Activated CD8-positive, alpha-beta memory T cell treated with anti-CD3 and anti-CD28 coated beads for 4 hours (primary cell): Measurements from ENCODE around the gene PSMC5.
"Not testable (repeated sequence)": the region's sequence is repeated elsewhere in the genome, so short reads cannot be mapped to it uniquely, and the experiment has no call there.

Source experiments
- DNase-seq, 2 donors: peaks; one replicate each; pipeline ENCODE4 v3.0.0-alpha.2; 2020; ENCODE audit warnings: low read depth in 2 of 2

PSMC5 gene

GRCh38 chr17:63827002-63827800 is at the start of gene PSMC5, which contains the start of gene FTSJ3:
TSS of gene PSMC5 (plus strand) at chr17:63827431. CDS start at chr17:63827491, 60 bp downstream.
TSS of gene FTSJ3 (minus strand) at chr17:63827663. CDS start at chr17:63826902, 761 bp downstream.
- DNase-seq, result peak; percentile 92 to 94

- no peak for DNase-seq
Measured at GRCh38 chr17:63780507-63780906, 46.7 kb upstream of the PSMC5 start.

- DNase-seq, result no peak
Measured at GRCh38 chr17:63780928-63781327, 46.3 kb upstream of the PSMC5 start.

DNA sequence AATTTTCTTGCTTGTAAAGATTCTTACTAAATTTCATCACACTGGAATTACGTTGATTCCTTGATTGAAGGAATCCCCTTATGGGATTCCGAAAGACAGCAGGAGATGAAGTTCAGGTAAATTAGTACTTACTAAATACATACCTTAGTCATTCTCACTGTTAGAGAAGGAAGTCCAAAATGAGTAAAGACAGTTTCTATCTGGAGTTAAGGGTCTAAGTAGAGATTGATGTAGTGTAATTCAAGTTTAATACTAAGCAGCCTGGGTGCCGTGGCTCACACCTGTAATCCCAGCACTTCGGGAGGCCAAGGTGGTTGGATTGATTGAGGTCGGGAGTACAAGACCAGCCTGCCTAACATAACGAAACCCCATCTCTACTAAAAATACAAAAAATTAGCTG is 43.7 kb upstream of the PSMC5 start:
- DNase-seq, result no peak

DNA sequence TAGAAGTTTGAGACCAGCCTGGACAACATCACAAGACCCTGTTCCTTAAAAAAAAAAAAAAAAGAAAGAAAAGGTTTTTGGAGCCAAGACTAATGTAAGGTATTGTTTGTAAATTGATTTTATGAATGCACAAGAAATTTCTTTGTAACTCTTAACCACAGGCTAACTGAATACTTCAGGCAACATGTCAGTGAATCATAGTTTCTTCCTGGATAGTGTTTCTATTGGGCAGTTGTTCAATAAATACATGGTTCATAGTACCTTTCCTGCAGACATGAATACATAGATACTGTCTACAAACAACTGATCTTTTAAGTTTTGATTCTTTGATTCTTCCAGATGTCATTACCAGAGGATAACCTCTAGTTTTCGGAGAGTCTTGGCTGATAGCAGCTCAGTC is 41.7 kb upstream of the PSMC5 start:
- no peak for DNase-seq

GRCh38 chr17:63786117-63786516 is 41.1 kb upstream of the PSMC5 start:
- DNase-seq, result no peak

DNA sequence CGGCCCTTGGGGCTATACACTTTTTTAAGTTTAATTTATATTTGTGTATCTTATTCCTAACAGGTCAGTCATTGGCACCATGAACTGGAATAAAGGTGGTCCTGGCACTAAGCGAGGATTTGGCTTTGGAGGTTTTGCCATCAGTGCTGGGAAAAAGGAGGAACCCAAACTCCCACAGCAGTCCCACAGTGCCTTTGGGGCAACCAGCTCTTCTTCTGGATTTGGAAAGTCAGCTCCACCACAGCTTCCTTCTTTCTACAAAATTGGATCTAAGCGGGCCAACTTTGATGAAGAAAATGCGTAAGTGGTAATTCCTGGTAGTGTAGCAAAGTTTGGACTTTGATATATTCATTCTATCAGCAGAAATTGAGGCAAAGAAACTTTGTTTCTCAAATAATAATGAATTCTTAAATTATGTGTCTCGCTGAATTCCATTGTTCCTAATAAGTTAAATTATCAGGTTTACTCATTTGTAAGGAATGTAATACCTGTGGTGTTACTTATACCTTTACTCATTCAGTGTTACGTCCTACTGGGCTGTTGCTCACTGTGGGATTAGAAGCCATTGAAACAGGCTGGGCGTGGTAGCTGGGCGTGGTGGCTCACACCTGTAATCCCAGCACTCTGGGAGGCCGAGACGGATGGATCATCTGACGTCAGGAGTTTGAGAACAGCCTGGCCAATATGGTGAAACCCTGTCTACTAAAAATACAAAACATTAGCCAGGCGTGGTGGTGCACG is 40.1 kb upstream of the PSMC5 start:
- no peak for DNase-seq

- no peak for DNase-seq
Measured at GRCh38 chr17:63790057-63790456, 37.2 kb upstream of the PSMC5 start.

DNA sequence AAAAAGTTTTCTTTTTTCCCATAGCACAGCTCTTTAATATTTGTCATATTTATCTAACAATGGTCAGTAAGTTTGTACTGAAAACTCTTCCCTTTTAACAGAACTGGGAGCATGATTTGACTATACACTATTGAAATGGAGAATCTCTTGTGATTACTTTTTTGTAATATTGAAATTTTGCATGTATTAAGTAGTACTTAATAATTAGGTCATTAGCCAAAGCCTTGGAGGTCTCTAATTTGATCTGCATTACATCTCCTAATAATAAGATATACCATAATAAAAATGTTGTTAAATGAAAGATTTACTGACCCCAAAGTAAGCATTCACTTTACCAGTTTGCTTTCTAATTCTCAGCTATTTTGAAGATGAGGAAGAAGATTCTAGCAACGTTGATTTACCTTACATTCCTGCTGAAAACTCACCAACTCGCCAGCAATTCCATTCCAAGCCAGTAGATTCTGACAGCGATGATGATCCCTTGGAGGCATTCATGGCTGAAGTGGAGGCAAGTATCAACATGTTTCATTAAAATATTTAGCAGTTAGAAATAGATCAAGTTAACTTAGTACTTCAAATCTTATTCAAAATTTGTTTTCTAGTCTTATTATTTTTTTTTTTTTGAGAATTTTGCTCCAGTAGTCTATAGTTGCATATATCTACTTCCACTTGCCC is 35.0 kb upstream of the PSMC5 start:
- DNase-seq, result no peak

DNA sequence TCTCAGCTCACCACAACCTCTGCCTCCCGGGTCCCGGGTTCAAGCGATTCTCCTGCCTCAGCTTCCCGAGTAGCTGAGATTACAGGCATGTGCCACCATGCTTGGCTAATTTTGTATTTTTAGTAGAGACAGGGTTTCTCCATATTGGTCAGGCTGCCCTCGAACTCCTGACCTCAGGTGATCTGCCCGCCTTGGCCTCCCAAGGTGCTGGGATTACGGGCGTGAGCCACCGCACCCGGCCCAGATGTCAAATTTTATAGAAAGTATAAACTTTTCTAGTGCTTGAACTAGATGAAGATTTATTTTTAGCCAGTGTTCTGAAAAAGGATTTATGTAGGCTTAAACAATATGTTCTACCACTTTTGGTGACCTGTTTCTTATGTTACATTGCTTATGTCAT is 30.9 kb upstream of the PSMC5 start:
- DNase-seq, result not testable (repeated sequence)

GRCh38 chr17:63798572-63799106 is 28.6 kb upstream of the PSMC5 start:
- no peak for DNase-seq

GRCh38 chr17:63800783-63801182 is 26.4 kb upstream of the PSMC5 start:
- DNase-seq, result no peak

DNA sequence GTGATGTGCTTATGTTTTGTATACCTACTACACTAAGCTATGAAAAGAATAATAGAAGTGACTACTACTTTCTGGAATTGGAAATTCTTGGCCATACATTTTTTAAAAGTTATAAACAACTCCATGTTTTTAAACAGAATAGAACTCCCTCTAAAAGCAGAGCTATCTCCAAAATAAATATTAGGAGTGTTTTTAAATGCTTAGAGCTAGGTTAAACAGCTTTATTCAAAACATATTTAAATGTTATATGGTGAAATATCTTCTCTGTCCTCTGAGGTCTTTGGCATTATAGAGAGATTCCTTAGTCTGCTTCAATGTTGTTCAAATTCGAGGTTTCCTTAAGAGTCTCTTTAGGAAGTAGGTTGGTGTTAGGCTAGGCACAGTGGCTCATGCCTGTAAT is 22.9 kb upstream of the PSMC5 start:
- no peak for DNase-seq

GRCh38 chr17:63805591-63805990 is 21.6 kb upstream of the PSMC5 start:
- no peak for DNase-seq

DNA sequence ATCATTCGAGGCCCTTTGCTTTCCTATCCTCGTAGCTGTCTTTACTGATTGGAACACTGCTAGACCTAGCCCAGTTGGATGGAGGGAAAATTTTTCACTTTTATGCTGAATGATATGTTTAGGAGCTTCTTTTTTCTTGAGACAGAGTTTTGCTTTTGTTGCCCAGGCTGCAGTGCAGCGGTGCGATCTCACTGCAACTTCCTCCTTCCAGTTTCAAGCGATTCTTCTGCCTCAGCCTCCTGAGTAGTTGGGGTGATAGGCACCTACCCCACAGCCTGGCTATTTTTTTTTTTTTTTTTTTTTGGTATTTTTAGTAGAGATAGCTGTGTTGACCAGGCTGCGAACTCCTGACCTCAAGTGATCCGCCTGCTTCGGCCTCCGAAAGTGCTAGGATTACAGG is 17.3 kb upstream of the PSMC5 start:
- no peak for DNase-seq

DNA sequence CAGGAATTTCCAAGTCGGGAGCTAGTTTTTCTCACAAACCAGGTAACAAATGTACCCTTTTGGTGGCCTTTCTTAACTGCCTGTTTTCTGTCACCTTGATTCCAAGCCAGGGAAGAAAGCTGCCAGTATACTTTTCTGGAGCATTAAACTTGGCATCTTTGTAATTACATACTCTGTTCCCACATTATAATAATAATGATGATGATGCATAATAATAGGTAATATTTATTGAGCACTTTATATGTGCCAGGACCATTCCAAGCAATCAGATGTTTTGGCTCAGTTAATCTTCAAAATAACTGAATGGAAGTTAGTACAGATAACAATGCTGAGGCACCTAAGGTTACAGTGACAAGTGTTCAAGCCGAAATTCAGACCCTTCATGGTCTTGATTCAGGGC is 11.1 kb upstream of the PSMC5 start:
- DNase-seq, result no peak

DNA sequence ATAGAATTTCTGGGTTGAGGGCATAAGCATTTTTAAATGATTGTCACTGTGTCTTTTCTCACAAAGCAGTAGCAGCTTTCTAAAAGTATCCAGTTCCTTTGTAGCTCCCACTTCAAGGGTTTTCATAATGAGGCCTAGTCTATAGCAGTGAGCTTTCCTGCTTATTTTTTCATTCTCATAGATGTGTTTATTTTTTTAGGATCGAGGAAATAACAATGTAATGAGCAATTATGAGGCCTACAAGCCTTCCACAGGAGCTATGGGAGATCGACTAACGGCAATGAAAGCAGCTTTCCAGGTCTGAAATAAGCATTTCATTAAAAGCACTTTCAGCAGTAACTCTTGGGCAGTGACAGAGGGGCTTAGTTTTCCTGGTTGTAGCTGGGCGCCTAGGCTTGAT is 10.6 kb upstream of the PSMC5 start:
- DNase-seq, result no peak

DNA sequence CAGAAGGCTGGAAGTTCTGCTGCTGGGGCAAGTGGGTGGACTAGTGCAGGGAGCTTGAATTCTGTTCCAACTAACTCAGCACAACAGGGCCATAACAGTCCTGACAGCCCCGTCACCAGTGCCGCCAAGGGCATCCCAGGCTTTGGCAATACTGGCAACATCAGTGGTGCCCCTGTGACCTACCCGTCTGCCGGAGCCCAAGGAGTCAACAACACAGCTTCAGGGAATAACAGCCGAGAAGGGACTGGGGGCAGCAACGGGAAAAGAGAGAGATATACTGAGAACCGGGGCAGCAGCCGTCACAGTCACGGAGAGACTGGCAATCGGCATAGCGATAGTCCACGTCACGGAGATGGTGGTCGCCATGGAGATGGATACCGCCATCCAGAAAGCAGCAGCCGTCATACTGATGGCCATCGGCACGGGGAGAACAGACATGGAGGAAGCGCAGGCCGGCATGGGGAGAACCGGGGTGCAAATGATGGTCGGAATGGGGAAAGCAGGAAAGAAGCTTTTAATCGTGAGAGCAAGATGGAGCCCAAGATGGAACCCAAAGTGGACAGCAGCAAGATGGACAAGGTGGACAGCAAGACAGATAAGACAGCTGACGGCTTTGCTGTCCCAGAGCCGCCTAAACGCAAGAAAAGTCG is 9.4 kb upstream of the PSMC5 start:
- DNase-seq, result no peak

DNA sequence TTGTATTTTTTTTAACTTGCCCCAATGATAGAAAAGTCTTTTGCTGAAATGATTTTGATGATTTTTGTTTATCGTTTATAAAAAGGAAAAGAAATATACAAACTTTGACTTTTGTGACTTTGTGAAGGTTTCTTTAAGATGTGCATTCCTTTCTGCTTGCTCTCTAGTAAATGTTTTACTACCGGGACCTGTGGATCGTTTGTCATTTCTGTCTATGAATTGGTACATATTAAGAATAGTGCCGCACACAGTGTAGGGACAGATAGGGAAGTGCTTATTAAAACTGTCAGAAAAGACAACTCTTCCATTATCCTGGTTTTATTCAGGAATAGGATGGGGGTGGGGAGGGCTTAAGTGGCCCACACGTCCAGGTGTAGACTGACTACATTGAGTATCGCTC is 8.1 kb upstream of the PSMC5 start:
- DNase-seq, result no peak

DNA sequence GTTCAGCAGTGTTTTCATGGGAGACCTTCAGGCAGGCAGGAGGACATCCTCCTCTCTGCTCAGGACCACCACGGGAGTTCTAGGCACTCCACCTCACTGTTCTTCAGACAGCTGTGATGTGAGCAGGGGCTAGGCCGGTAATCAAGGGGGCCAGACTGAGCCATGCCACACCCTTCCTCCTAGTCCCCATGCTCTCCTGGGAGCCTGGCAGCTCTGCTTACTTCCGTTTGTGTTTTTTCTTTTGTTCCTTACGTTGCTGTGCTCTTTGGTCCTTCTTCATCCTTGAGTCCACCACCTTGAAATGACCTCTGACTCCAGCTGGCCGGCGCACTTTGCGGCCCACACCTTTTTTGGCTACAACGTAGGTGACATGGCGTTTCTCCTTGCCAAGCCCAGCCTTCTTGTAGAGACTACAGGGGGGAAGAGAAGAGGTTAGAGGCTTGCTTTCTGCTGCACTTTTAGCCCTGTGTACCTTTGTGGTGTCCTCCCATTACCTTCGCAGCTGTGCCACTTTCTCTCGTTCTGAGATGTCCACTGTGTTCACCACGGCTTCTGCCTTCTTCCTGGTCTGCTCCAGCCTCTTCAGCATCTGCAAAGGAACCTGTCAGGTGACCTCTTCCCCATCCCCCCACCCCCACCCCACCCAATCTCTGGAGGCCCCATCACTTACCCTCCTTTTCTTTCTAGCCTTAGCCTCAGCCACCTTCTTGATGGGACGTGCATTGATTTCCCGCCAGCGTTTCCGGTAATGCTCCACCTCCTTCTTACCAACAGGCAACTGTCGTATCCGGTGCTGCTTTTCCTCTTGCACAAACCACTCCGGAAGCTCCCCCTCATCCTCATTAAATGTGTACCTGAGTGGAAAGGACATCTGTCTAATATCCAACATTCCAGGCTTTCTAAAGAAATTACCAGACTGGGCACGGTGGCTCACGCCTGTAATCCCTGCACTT is 7.4 kb upstream of the PSMC5 start:
- DNase-seq, result no peak
